Activated naive CD8-positive, alpha-beta T cell treated with anti-CD3 and anti-CD28 coated beads, Interleukin-2, amount 50 U/mL, for 24 hours (primary cell): Measurements from ENCODE around the gene DYDC2.
"Not testable (repeated sequence)": the region's sequence is repeated elsewhere in the genome, so short reads cannot be mapped to it uniquely, and the experiment has no call there.

Experiments
- ATAC-seq: fragments of 150-1000 bp; cut with Tn5 transposase; one replicate; pipeline ENCODE4 v1.10.0; 2021
- DNase-seq: peaks from one replicate; pipeline ENCODE4 v3.0.0; 2021
- H3K27ac Mint-ChIP-seq: one replicate; pipeline ENCODE4 v1.8.0; 2021; ENCODE audit warnings: mild to moderate bottlenecking, mixed read lengths
- H3K27me3 Mint-ChIP-seq: one replicate; pipeline ENCODE4 v1.8.0; 2021; ENCODE audit warnings: mixed read lengths
- H3K36me3 Mint-ChIP-seq: one replicate; pipeline ENCODE4 v1.8.0; 2021; ENCODE audit warnings: low read depth, mixed read lengths
- H3K4me1 Mint-ChIP-seq: one replicate; pipeline ENCODE4 v1.8.0; 2021; ENCODE audit warnings: mixed read lengths
- H3K4me3 Mint-ChIP-seq: one replicate; pipeline ENCODE4 v1.8.0; 2021; ENCODE audit warnings: mild to moderate bottlenecking, moderate library complexity, mixed read lengths
- H3K9me3 Mint-ChIP-seq: one replicate; pipeline ENCODE4 v1.8.0; 2021; ENCODE audit warnings: mixed read lengths

DYDC2 gene

DNA sequence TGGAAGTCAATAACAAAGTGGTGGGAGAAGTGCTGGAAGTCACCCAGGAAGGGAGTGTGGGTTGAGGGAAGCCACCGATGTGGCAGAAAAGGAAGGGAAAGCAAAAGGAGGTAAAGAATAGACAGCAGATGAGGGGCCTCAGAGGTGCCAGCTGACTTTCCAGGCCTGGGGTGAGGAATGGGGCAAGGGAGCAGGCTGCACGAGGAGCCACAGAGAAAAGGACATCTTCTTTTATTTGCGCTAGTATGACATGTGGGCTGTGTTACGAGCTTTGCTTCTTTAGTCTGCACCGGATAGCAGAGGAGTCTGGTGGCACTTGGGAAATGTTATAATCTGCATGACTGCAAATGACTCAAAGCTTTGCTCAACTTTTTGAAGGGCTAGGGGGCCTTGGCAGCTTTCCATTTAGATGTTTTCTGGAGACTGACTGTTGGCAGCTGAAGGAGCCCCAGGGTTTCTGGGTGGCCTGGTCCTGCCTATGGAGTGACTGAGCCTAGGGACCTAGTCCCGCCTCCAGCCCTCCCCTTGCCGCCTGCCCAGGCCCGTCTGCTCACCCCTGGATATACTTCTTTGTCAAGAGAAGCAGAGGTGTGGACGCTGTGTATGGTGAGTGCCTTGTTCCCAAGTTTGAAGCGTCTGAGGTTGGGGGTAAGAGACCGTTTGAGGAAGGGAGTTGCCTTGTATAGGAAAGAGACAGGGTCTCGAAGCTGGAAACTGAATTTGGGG, 56.9 kb downstream of the DYDC2 start:
- H3K4me1 Mint-ChIP-seq, result peaks cover 43% of the 10 kb centered on the region
- ATAC-seq (peak; percentile 25), DNase-seq (no peak)
- H3K36me3 Mint-ChIP-seq, result no peaks in the 10 kb centered on the region
- no peaks in the 10 kb centered on the region for H3K9me3 Mint-ChIP-seq
- no peak overlapping the region for H3K4me3 Mint-ChIP-seq
- peak overlapping the region; percentile 5 for H3K27ac Mint-ChIP-seq
- no peaks in the 10 kb centered on the region for H3K27me3 Mint-ChIP-seq

DNA sequence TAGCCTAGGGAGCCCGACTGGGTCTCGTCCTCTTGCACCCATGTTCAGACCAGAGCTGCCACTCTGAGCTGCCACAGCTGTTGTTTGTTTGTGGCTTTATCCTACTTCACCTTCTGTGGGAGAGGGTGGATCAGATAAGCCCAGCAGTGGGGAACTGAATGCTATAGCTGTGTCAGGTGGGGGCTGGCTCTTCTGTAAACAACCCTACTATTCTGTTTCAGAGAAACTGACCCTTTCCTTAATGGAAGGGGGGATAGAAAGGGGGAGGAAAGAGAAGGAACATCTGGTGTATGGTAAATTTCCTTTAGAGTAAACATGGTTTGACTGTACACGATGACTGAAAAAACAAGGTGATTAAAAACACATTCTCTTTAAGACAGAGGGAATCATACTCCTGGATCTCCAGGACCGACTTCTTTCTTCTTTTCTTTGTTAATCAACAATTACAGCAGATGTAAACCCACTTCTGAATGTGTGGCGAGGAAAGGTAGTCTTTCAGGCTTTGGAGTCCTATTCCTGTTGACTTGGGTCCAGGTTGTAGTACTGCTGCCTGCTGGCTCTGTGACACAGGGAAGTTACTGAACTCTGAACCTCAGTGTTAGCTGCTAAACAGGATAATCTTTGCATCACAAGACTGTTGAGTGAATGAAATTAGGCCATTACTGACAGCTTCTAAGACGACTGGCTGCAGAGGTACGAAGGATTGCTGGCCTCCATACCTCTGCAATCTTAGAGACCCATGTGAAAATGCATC, 57.7 kb downstream of the DYDC2 start:
- Mint-ChIP-seq H3K36me3 (no peaks in the 10 kb centered on the region), H3K9me3 (no peaks in the 10 kb centered on the region), H3K4me1 (peaks cover 39% of the 10 kb centered on the region), H3K27me3 (no peaks in the 10 kb centered on the region), H3K4me3 (no peak overlapping the region), H3K27ac (no peak overlapping the region)
- DNase-seq (no peak), ATAC-seq (no peak)

DNA sequence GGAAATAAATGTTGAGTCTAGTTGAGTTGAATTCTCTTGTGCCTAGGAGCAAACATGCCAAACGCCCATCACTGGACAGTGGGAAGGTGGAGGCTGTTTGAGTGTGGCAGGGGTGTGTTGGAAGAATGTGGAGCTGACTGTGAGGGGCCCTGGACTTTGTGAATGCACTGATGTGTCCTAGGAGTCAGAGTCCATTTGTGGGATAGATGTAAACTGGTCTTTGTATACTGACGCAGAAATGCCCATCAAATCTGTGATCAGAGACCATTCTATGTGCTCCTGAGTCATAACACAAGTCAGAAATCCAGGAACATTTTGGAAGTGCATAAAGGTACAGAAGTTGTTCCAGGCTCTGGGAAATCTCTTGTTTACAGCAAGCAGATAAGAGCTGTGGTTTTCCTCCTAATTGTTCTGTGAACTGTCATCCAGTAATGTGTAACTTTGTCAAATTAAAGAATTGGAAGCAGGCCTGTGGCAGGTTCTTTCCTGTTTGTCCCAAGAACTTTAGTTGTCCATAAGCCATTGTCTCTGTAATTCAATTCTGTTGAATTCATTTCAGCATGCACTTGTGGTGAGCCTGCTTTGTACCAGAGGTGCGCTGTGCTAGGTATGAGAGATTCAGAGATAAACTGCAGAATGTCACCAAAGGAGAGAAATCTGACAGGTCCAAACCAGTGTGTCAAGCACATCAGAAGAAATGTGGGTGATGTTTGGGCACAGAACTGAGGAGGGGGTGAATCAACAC, 59.3 kb downstream of the DYDC2 start:
- Mint-ChIP-seq H3K27ac (no peak overlapping the region), H3K4me1 (peaks cover 26% of the 10 kb centered on the region), H3K36me3 (no peaks in the 10 kb centered on the region), H3K27me3 (no peaks in the 10 kb centered on the region), H3K9me3 (no peaks in the 10 kb centered on the region), H3K4me3 (no peak overlapping the region)
- ATAC-seq, result no peak
- no peak for DNase-seq

DNA sequence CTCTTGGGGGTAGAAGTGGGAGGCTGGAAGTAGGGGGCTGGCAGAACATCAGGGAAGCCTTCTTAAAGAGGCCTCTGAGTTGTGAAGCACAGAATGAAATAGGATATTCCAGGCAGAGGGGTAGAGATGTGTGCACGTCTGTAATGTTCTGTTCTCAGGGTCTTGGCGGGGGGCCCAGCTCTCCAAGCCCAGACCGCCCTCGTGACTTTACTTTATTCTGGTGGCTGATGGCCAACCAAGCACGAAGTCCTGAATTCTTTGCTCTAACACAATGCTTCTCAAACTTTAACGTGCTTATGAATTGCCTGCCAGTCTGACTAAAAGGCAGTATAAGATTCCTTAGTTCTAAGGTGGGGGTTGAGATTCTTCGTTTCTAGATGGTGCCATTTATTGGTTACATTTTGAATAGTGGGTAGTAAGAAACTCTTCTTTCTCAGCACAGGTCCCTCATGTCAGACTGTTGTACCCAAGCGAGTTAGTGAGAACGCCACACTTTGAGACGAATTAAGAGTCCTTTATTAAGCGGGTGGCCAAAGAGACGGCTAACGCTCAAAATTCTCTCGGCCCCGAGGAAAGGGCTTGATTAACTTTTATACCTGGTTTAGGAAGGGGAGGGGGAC, 60.0 kb downstream of the DYDC2 start:
- Mint-ChIP-seq H3K36me3 (no peaks in the 10 kb centered on the region), H3K9me3 (no peaks in the 10 kb centered on the region), H3K27ac (no peak overlapping the region), H3K27me3 (no peaks in the 10 kb centered on the region), H3K4me1 (peaks cover 25% of the 10 kb centered on the region), H3K4me3 (no peak overlapping the region)
- ATAC-seq (no peak), DNase-seq (no peak)

DNA sequence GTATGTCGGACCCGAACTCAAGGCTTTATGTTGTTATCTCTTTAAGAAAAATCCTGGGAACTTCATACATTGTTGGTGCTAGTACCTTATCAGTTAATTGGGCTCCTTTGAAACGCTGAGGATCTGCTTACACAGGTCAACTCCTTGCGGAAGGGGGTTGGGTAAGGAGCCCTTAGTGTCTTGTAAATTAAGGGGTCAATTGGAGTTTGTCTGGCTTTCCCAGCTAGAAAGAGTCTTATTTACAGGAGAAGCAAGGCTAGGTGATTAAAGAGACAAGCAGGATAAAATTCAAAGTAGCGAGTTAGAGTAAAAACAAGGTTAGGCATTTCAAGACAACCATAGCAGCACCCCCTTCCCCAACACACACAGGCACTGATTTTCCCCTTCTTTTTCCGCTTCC, 60.7 kb downstream of the DYDC2 start:
- H3K4me3 Mint-ChIP-seq, H3K9me3 Mint-ChIP-seq, H3K27me3 Mint-ChIP-seq, ATAC-seq, H3K27ac Mint-ChIP-seq, H3K36me3 Mint-ChIP-seq, DNase-seq: not testable (repeated sequence)
- peaks cover 18% of the 10 kb centered on the region for H3K4me1 Mint-ChIP-seq
